GM21723 (cell line): Measurements from ENCODE around the gene ODAD3.
"Not testable (repeated sequence)": the region's sequence is repeated elsewhere in the genome, so short reads cannot be mapped to it uniquely, and the experiment has no call there.

ENCODE experiments used
- ATAC-seq: cut with Tn5 transposase; IDR thresholded peaks from one replicate; pipeline ENCODE4 v1.9.1; 2021; ENCODE audit warnings: mild to moderate bottlenecking, moderate library complexity; ENCODE audit not compliant: unreplicated experiment

The ODAD3 gene

GRCh38 chr19:11408591-11408990 is 26.3 kb downstream of the ODAD3 start:
- ATAC-seq, result no peak

- ATAC-seq, result not testable (repeated sequence)
Measured at GRCh38 chr19:11406703-11407236, 28.2 kb downstream of the ODAD3 start.

- no peak for ATAC-seq
Measured at GRCh38 chr19:11405846-11406643, 28.9 kb downstream of the ODAD3 start.

DNA sequence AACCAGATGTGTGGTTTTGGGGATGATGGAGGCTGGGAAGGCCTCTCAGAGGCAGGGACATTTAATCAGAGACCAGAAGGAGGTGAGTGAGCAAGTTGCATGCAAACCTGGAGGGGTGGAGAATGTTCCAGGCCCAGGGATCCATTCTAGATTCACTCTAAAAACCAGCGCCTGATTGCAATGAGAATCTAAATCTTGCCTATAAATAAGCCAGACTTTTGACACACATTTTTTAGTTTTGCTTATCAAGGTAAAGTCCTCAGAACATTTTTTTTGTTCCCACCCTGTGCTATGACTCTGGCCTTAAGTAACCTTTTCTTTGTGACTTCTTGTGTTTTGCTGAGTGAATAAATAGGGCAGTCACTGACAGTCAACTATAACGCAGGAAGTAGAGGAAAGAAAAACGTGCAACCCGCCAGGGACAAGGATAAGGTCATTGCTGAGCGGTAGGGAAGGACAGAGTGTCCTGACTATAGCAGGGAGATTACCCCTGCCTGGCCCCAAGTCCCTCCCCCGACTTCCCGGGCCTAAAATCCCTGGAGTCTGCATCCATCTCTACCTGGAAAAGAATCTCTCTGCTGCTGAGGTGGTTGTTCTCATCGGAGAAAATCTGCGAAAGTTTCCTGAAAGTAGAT is 30.2 kb downstream of the ODAD3 start:
- no peak for ATAC-seq

- ATAC-seq, result no peak
Measured at GRCh38 chr19:11401808-11402543, 32.9 kb downstream of the ODAD3 start.

DNA sequence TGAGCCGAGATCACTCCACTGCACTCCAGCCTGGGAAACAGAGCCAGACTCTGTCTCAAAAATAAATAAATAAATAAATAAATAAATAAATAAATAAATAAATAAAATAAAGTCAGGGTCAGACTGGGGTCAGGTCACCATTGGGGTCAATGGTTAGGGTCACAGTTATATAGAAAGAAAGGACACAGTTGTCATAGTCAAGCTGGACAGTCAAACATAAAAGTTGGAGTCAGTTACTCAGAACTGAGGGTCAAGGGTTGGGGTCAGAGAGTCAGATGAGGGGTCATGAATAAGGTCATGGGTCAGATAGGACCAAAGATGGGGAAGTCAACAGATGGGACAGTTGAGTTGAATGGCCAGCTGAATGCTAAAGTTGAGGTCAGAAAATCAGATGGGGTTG is 34.1 kb downstream of the ODAD3 start:
- no peak for ATAC-seq

DNA sequence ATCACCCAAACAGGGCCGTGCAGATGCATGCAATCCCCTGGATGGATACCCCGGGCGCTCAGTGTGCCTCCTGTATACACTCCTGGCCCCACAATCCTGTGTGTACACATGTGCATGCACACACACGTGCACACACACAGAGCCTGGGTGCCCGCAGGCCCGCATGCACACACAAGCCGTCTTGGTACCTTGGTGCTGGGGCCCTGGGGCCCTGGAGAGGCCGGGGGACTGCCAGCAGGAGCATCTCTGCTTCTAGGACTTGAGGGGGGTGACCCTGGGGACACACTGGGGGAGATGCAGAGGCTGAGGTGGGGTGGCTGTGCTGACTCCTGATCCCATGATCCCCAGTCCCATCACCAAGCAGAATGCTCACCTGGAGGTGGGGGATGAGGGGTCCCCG is 35.3 kb downstream of the ODAD3 start:
- ATAC-seq, result no peak

- no peak for ATAC-seq
Measured at GRCh38 chr19:11397089-11397610, 37.8 kb downstream of the ODAD3 start.

DNA sequence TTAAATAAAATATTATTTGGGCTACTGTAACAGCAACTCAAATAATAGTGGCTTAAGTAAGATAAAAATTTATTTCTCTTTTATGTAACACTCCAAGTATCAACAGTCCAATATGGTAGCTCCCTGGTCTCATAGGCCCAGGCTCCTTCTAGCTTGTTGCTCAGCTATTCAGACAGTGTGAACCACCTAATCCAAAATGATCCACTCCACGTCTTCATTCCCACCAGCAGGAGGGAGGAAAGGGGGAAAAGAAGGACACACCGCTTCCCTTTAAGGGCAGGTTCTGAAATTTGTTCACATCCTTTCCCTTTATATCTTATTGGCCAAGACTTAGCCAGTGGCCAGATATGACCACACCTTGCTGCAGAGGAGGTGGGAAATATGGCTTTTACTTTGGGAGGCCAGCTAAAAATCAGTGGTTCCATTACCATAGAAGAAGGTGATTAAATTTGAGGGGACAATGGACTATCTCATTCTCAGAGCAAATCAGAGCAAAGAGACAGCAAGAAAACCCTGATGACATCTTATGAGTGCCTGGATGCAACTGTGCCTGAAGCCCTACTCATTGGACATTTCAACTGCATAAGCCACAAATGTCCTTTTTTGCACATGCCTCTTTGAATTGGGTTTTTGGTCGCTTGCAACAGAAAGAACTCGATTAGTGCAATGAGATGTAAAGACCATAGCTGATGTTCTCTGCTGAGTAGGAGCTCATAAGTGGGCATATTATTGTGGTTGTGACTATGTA is 43.8 kb downstream of the ODAD3 start:
- no peak for ATAC-seq

GRCh38 chr19:11390359-11390758 is 44.6 kb downstream of the ODAD3 start:
- ATAC-seq, result no peak

GRCh38 chr19:11387162-11388034 is 47.5 kb downstream of the ODAD3 start:
- no peak for ATAC-seq

DNA sequence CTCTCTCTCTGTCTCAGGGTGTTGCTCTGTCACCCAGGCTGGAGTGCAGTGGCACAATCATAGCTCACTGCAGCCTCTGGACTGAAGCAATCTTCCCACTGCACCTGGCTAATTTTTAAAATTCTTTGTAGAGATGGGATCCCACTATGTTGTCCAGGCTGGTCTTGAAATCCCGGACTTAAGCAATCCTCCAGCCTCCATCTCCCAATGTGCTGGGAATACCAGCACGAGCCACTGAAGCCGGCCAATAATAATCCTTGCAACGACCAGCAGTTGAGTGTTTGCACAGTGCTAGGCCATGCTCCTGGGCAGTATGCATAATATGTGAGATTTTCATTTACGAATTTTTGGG is 50.2 kb downstream of the ODAD3 start:
- ATAC-seq, result no peak

DNA sequence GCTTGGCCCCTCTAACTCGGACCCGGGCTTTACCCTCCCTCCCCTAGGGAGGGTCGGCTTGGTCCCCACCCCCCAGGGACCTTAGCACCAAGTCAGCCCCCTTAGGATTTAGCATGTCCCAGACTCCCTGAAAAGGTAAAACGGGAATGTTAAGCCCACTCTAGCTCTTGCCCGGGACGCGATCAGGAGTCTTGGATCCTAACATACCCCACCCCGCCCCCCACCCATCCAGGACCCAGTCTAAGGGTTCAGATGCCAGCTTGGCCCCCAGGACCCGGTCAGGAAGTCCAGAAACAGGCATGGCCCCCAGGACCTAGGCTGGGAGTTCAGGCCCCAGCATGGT is 51.2 kb downstream of the ODAD3 start:
- no peak for ATAC-seq

DNA sequence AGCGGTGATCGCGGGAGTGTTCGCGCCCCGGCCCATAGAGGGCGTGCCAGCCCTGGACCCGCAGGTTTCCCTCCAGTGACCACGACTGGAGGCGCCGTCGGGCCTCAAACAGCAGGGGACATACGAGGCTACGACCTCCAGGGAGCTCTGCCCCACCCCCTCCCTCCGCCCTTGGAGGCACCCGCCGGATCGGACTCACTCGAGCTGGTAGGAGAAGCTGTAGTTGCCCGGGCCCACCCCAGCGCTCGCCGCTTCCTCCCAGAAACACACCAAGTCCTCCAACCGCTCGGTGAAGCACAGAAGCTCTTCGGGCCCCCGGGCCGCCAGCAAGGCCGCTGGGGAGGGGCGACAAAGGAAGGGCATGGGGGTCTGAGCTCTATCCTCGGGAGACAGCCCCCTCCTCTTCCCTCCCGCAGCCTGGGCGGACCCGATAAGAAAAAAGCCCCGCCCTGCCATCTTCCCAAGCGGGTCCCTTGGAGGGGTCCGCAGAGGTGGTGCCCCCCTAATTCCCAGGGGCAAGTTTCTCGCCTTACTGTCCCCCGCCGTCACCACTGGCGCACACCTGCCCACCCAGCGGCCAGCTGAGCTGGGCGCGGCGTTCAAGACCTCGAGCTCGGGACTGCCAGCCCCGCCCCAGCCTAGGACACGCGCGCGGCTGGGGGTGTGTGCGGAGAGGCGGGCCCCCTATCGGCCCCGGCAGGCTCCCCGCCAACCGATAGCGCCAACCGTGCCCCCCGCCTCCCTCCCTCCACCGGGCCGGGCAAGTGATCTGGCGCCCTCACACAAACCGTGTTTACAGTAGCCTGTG is 51.8 kb downstream of the ODAD3 start:
- ATAC-seq, result no peak

DNA sequence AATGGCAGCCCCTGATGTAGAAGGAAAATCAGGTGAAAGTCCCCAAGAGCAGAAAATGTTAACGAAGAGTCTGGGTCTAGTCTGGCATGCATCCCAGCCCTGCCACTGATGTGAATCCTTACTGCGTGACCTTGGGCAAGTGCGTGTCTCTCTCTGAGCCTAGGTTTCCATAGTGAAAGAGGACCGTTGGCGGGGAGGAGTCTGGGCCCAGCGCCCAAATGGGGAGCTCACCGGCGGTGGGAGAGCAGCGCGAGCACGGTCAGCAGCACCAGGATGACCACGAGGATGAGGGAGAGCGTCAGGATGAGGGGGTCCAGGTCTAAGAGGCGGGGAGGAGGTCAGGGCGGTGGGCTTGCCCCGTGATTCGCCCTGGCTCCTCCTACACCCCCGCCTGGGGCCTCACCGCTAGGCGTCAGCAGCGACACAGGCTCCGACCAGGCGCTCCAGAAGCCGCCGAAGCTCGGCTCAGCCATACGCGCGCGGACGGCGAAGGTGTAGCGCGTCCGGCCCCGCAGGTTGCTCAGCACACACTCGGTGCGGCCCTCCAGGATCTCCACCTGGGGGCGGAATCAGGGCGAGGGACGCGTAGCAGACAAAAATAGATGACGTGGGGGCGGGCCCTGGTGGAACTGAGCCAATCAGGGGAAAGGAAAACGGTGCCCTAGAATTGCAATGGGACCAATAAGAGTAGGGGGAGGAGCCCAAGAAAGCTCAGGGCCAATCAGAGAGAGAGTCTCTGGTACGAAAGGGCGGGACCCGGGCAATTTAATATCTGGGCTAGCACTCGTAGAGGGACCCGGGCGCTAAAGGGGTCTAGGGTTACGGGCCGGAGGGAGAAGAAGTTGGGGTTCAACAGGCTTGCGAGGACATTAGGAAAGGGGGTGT is 54.0 kb downstream of the ODAD3 start:
- ATAC-seq, result peak; percentile 69

DNA sequence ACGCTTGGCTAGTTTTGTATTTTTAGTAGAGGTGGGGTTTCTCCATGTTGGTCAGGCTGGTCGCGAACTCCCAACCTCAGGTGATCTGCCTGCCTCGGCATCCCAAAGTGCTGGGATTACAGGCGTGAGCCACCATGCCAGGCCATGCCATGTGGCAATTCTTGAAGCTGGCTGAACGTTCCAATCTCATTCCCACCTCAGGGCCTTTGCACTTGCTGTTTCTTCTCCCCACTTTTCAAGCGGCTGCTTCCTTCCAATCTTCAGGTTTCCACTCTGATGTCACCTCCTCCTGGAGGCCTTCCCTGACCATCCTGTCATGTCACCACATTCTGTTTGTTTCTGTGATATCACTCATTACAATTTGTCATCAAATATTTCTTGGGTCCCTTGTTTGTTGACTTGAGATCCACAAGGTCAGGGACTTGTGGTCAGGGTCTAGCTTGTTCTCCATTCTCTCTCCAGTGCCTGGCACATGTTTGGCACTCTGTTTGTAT is 55.0 kb downstream of the ODAD3 start:
- ATAC-seq, result no peak

- ATAC-seq, result not testable (repeated sequence)
Measured at GRCh38 chr19:11379269-11379845, 55.6 kb downstream of the ODAD3 start.
